ENCODE measurements around the gene GOLPH3. TPM values are rescaled to one million over a fixed set of nuclear protein-coding genes. Genes with fewer than 3 reads are reported as not detected.
A peak's percentile ranks its signal among the peaks of the same experiment; 100 is the strongest.
"Not testable (repeated sequence)": the region's sequence is repeated elsewhere in the genome, so short reads cannot be mapped to it uniquely, and the experiment has no call there.

The GOLPH3 gene
- total RNA-seq, result 44.2 TPM

DNA sequence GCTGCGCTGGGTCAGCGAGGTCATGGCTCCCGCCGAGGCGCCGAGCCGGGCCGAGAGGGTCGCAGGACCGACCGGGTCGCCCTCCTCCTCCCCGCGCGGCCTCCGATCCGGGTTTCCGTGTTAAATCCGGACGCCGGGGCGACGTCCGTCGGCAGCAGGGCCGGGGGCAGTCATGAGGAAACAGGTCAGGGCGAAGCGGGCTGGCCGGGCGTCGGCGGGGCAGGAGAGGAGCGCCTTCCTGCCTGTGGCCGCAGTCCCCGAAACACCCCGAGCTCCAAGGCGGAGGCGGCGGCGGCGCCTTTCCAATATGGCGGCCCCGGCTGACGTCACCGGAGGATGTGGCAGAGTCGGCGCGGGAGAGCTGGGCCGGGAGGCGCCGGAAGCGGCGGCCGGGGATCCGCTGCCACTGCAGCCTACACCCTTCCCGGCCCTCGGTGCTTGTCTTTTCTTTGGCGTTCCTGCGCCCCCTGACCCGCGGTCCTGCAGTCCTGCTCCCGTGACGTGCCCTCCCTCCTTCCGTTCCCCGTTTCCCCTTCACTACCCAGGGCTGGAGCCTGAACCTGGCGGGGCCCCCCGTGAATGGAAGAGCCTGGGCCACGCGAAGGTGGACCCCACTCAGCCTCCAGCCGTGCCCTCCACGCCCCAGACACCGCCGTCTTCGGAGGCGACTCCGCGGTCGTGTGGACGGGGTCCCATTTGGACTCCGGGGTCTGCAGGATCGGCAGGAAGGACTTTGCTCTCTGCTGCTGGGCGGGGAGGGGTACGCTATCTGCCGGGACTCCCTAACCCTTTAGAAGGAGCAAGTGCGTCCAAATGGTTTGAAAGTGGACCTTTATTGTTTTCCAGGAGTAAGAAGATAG lies at the start of gene GOLPH3:
Gene GOLPH3, minus strand, starts transcription at position 309 of the 860 bp plus-strand sequence. Its CDS starts 285 bp downstream, at position 24.
- H3K27me3 ChIP-seq (ENCODE audit: insufficient read depth, low read length), result no peaks in the 10 kb centered on the region
- H3K9me3 ChIP-seq (ENCODE audit: low read depth, low read length), result no peaks in the 10 kb centered on the region
- peaks cover 38% of the 10 kb centered on the region for H3K4me1 ChIP-seq (ENCODE audit: insufficient read depth, low read length)
- peak within 1 kb of the TSS; percentile 82 for H3K4me3 ChIP-seq (ENCODE audit: low read length)

DNA sequence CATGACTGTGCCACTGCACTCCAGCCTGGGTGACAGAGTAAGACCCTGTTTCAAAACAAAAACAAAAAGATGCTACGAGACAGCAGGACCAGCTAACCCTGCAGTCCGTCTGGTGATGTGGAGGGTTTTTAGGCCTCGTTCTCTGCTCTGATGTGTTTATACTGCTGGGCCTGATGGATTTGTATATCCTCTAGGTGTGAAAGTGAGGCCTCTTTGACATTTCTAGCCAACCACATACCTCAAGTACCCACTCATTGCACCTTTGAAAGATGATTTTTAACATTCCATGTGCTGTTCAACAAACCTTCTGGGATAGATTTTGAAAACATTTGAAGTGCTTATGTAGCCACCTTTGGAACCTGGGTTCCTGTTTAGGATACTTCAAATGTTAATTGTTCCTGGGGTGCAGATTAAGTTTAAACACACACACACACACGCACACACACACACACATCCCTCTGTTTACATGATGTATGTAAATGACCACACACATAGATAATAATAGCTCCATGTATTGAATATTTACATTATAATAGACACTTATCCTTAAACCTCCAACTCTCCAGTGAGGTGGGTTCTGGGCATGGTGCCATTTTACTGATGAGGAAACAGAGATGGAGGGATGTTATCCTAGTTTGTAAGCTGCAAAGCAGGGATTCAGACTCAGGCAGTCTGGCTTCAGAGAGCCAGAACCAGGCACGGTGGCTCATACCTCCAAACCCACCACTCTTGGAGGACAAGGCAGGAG lies 48.8 kb upstream of the GOLPH3 start:
- Histone ChIP-seq H3K4me1 (ENCODE audit: insufficient read depth, low read length) (peaks cover 2% of the 10 kb centered on the region), H3K9me3 (ENCODE audit: low read depth, low read length) (no peaks in the 10 kb centered on the region), H3K27me3 (ENCODE audit: insufficient read depth, low read length) (no peaks in the 10 kb centered on the region), H3K4me3 (ENCODE audit: low read length) (no peak overlapping the region)

DNA sequence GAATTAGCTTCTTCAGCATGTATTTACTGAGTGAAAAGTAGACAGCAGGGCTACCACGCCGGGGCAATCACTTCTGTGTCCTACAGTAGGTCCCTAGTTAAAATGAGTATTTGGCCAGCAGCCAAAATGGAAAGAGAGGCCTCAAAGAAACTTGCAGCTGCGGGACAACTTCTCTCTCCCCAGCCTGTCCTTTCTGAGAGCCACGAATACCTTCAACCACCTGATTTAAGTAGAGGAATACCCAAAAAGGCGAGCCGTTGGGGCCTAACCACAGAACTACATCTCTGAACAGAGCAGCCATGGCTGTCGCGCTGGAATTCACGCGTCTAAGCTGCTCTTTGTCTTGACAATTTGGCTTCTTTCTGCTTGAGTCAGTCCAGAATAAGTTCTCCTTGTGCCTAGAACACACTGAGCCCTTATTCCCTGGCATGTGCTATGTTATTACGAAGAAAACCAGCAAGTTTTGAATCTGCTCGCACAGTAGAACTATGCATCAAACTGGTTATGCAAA lies 43.8 kb upstream of the GOLPH3 start:
- Histone ChIP-seq H3K9me3 (ENCODE audit: low read depth, low read length) (no peaks in the 10 kb centered on the region), H3K27me3 (ENCODE audit: insufficient read depth, low read length) (no peaks in the 10 kb centered on the region), H3K4me1 (ENCODE audit: insufficient read depth, low read length) (peaks cover 7% of the 10 kb centered on the region), H3K4me3 (ENCODE audit: low read length) (no peak overlapping the region)

- not testable (repeated sequence) for H3K9me3 ChIP-seq (ENCODE audit: low read depth, low read length); H3K4me3 ChIP-seq (ENCODE audit: low read length); H3K27me3 ChIP-seq (ENCODE audit: insufficient read depth, low read length)
- peaks cover 25% of the 10 kb centered on the region for H3K4me1 ChIP-seq (ENCODE audit: insufficient read depth, low read length)
These were observed 40.2 kb upstream of the GOLPH3 start for GRCh38 chr5:32214344-32214743.

GRCh38 chr5:32210151-32210550 lies 36.0 kb upstream of the GOLPH3 start:
- H3K9me3 ChIP-seq (ENCODE audit: low read depth, low read length), result no peaks in the 10 kb centered on the region
- no peak overlapping the region for H3K4me3 ChIP-seq (ENCODE audit: low read length)
- H3K4me1 ChIP-seq (ENCODE audit: insufficient read depth, low read length), result peaks cover 22% of the 10 kb centered on the region
- H3K27me3 ChIP-seq (ENCODE audit: insufficient read depth, low read length), result no peaks in the 10 kb centered on the region

GRCh38 chr5:32208837-32209236 lies 34.7 kb upstream of the GOLPH3 start:
- H3K27me3 ChIP-seq (ENCODE audit: insufficient read depth, low read length); H3K4me3 ChIP-seq (ENCODE audit: low read length); H3K9me3 ChIP-seq (ENCODE audit: low read depth, low read length): not testable (repeated sequence)
- peaks cover 23% of the 10 kb centered on the region for H3K4me1 ChIP-seq (ENCODE audit: insufficient read depth, low read length)

DNA sequence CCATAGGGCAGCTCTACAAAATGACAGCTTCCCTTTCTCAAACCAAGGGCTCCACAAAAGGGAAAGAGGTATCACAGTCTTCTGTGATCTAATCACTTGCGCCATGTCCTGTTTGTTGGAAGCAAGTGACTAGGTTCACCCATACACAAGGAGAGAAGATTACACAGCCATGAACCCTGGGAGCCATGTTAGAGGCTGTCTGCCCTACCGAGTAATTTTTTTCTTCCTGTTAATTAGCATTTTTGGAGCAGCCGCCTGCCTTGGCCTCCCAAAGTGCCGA lies 33.2 kb upstream of the GOLPH3 start:
- Histone ChIP-seq H3K9me3 (ENCODE audit: low read depth, low read length) (no peaks in the 10 kb centered on the region), H3K27me3 (ENCODE audit: insufficient read depth, low read length) (no peaks in the 10 kb centered on the region), H3K4me3 (ENCODE audit: low read length) (no peak overlapping the region), H3K4me1 (ENCODE audit: insufficient read depth, low read length) (peaks cover 39% of the 10 kb centered on the region)

DNA sequence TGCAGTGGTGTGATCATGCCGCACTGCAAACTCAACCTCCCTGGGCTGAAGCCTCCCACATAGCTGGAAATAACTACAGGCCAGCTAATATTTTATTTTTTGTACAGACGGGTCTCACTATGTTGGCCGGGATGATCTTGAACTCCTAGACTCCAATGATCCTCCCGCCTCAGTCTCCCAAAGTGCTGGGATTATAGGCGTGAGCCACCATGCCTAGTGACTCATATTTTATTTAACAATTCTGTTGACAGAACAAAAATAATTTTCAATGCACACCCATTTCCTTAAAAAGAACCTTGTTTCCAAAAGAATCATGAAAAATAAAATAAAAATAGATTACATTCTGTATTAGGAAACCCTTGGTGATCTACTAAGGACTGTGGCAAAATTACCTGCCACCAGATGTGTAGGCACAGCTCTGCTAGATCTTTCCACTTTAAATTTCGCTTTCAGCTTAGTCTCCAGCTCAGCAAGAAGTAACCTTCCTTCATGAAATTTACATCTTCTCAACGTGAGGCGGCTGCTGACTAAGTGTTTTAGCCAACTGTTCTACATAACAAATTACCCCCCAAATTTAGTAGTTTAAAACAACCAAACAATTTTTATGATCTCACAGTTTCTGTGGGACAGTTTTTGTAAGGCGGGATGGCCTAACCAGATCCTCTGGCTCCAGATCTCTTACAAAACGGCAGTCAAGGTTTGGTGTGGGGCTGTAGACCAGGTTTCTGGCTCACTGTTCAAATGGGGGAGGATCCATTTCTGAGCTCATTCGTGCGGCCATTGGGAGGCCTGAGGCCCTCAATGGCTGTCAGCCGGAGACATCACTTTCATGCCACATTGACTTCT lies 32.6 kb upstream of the GOLPH3 start:
- peaks cover 43% of the 10 kb centered on the region for H3K4me1 ChIP-seq (ENCODE audit: insufficient read depth, low read length)
- H3K4me3 ChIP-seq (ENCODE audit: low read length), result no peak overlapping the region
- no peaks in the 10 kb centered on the region for H3K9me3 ChIP-seq (ENCODE audit: low read depth, low read length)
- no peaks in the 10 kb centered on the region for H3K27me3 ChIP-seq (ENCODE audit: insufficient read depth, low read length)

DNA sequence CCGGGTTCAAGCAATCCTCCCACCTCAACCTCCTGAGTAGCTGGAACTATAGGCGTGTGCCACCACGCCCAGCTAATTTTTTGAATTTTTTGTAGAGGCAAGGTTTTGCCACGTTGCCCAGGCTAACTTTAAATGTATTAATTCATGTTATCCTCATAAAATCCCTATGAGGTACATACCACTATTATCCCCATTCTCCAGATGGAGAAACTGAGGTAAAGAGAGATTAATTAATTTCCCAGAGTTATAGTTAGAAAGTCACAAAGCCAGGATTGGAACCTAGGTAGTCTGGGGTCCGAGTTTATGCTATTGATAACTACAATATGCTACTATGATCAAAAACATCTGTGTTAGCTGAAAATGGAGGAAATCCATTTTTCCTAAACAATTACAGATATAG lies 31.9 kb upstream of the GOLPH3 start:
- Histone ChIP-seq H3K4me1 (ENCODE audit: insufficient read depth, low read length) (peaks cover 43% of the 10 kb centered on the region), H3K4me3 (ENCODE audit: low read length) (no peak overlapping the region)

GRCh38 chr5:32202394-32202793 lies 28.3 kb upstream of the GOLPH3 start:
- no peaks in the 10 kb centered on the region for H3K9me3 ChIP-seq (ENCODE audit: low read depth, low read length)
- no peak overlapping the region for H3K4me3 ChIP-seq (ENCODE audit: low read length)
- H3K27me3 ChIP-seq (ENCODE audit: insufficient read depth, low read length), result no peaks in the 10 kb centered on the region
- peaks cover 37% of the 10 kb centered on the region for H3K4me1 ChIP-seq (ENCODE audit: insufficient read depth, low read length)

More for the DNA sequence above, 31.9 kb upstream of the GOLPH3 start:
- H3K9me3 ChIP-seq (ENCODE audit: low read depth, low read length), result no peaks in the 10 kb centered on the region
- no peaks in the 10 kb centered on the region for H3K27me3 ChIP-seq (ENCODE audit: insufficient read depth, low read length)

GRCh38 chr5:32201122-32201753 lies 27.1 kb upstream of the GOLPH3 start:
- peaks cover 33% of the 10 kb centered on the region for H3K4me1 ChIP-seq (ENCODE audit: insufficient read depth, low read length)
- H3K27me3 ChIP-seq (ENCODE audit: insufficient read depth, low read length), result no peaks in the 10 kb centered on the region
- H3K4me3 ChIP-seq (ENCODE audit: low read length), result no peak overlapping the region
- no peaks in the 10 kb centered on the region for H3K9me3 ChIP-seq (ENCODE audit: low read depth, low read length)

DNA sequence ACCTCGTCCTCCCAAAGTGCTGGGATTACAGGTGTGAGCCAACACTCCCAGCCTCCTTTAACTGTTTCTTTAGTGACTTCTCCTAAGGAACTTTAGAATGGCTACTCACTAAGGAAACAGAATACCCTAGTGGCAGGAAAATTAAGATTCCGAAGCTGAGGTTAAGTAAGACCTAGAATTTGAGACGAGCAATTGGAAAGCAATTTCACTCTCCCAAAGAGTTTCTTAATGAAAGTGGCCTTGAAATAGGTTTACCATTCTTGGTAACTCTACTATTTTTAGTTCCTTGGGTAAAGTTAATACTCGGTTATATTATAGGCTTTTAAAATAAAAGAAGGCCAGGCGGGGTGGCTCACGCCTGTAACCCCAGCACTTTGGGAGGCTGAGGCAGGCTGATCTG lies 22.9 kb upstream of the GOLPH3 start:
- H3K27me3 ChIP-seq (ENCODE audit: insufficient read depth, low read length), result no peaks in the 10 kb centered on the region
- no peaks in the 10 kb centered on the region for H3K9me3 ChIP-seq (ENCODE audit: low read depth, low read length)
- H3K4me1 ChIP-seq (ENCODE audit: insufficient read depth, low read length), result peaks cover 25% of the 10 kb centered on the region
- no peak overlapping the region for H3K4me3 ChIP-seq (ENCODE audit: low read length)

- Histone ChIP-seq H3K4me3 (ENCODE audit: low read length) (no peak overlapping the region), H3K9me3 (ENCODE audit: low read depth, low read length) (no peaks in the 10 kb centered on the region), H3K4me1 (ENCODE audit: insufficient read depth, low read length) (peaks cover 11% of the 10 kb centered on the region), H3K27me3 (ENCODE audit: insufficient read depth, low read length) (no peaks in the 10 kb centered on the region)
These were observed 21.1 kb upstream of the GOLPH3 start for GRCh38 chr5:32195265-32195664.

DNA sequence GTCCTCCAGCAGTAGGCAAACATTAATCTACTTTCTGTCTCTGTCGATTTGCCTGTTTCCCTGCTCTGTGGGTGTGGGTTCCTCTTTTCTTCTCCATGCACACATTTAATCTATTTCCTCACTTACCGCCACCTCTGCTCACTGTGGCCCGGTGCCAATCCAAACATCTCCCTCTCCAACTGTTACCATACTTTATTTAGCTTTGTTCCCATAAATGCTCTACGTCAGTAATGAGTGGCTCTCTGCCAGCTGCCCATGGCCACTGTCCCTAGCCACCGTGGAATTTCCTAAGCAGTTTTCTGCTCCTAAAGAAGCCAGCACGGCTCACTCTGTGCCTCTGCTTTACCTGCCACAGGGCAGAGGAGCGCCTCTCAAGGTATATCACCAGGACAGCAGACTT lies 19.5 kb upstream of the GOLPH3 start:
- Histone ChIP-seq H3K9me3 (ENCODE audit: low read depth, low read length) (no peaks in the 10 kb centered on the region), H3K4me1 (ENCODE audit: insufficient read depth, low read length) (peaks cover 11% of the 10 kb centered on the region), H3K4me3 (ENCODE audit: low read length) (no peak overlapping the region), H3K27me3 (ENCODE audit: insufficient read depth, low read length) (no peaks in the 10 kb centered on the region)

All from mononuclear cell (primary cell).